Stomach smooth muscle (tissue), 2 donors: ENCODE results near the gene KPNA1.
"Not testable (repeated sequence)": the region's sequence is repeated elsewhere in the genome, so short reads cannot be mapped to it uniquely, and the experiment has no call there.

Experiments used
- H3K27ac ChIP-seq: one replicate; pipeline ENCODE4 v1.7.0; 2013; ENCODE audit warnings: mild to moderate bottlenecking, low read length, inconsistent platforms
- H3K27me3 ChIP-seq, 2 donors: one replicate each; pipeline ENCODE4 v1.7.0; 2013; ENCODE audit warnings: low read length in 2 of 2; ENCODE audit not compliant: insufficient read depth in 2 of 2, control insufficient read depth in 1 of 2
- H3K36me3 ChIP-seq, 2 donors: one replicate each; pipeline ENCODE4 v1.7.0; 2013; ENCODE audit warnings: low read length in 2 of 2; ENCODE audit not compliant: control insufficient read depth in 2 of 2, insufficient read depth in 2 of 2
- H3K4me1 ChIP-seq: one replicate; pipeline ENCODE4 v1.7.0; 2013; ENCODE audit warnings: low read length; ENCODE audit not compliant: control insufficient read depth, insufficient read depth
- H3K4me3 ChIP-seq, 2 donors: one replicate each; pipeline ENCODE4 v1.7.0; 2013; ENCODE audit warnings: low read length in 2 of 2
- H3K9ac ChIP-seq, 2 donors: one replicate each; pipeline ENCODE4 v1.7.0; 2013; ENCODE audit warnings: low read length in 2 of 2, mild to moderate bottlenecking in 1 of 2
- H3K9me3 ChIP-seq, 2 donors: one replicate each; pipeline ENCODE4 v1.7.0; 2013; ENCODE audit warnings: low read length in 2 of 2; ENCODE audit not compliant: control insufficient read depth in 2 of 2
- donor health status: healthy.
- donor health status: Pancreatic carcinoma.

Gene KPNA1

GRCh38 chr3:122456074-122456473 lies 58.7 kb downstream of the KPNA1 start:
- Histone ChIP-seq H3K4me1 (no peaks in the 10 kb centered on the region), H3K27ac (no peak overlapping the region), H3K4me3 (no peak overlapping the region), H3K9me3 (no peaks in the 10 kb centered on the region), H3K36me3 (peaks cover 22 to 46% of the 10 kb centered on the region in 2 donors), H3K27me3 (no peaks in the 10 kb centered on the region), H3K9ac (no peak overlapping the region)

GRCh38 chr3:122451371-122451770 lies 63.4 kb downstream of the KPNA1 start:
- no peak overlapping the region for H3K27ac ChIP-seq
- no peaks in the 10 kb centered on the region for H3K27me3 ChIP-seq
- H3K4me3 ChIP-seq: no peak overlapping the region
- no peak overlapping the region for H3K9ac ChIP-seq
- H3K9me3 ChIP-seq: no peaks in the 10 kb centered on the region
- H3K4me1 ChIP-seq: no peaks in the 10 kb centered on the region
- H3K36me3 ChIP-seq: peaks cover 24 to 28% of the 10 kb centered on the region in 2 donors

GRCh38 chr3:122448218-122448617 lies 66.5 kb downstream of the KPNA1 start:
- H3K4me3 ChIP-seq, H3K27ac ChIP-seq, H3K9me3 ChIP-seq, H3K27me3 ChIP-seq, H3K4me1 ChIP-seq, H3K9ac ChIP-seq: not testable (repeated sequence)
- H3K36me3 ChIP-seq: peaks cover 28 to 42% of the 10 kb centered on the region in 2 donors

- not testable (repeated sequence) for H3K27me3 ChIP-seq, H3K27ac ChIP-seq, H3K4me3 ChIP-seq, H3K9ac ChIP-seq, H3K4me1 ChIP-seq, H3K9me3 ChIP-seq
- H3K36me3 ChIP-seq: peaks cover 26 to 49% of the 10 kb centered on the region in 2 donors
These were observed 70.2 kb downstream of the KPNA1 start for GRCh38 chr3:122444491-122444887.

- H3K36me3 ChIP-seq: peaks cover 21 to 46% of the 10 kb centered on the region in 2 donors
- not testable (repeated sequence) for H3K9me3 ChIP-seq, H3K27me3 ChIP-seq, H3K4me1 ChIP-seq, H3K4me3 ChIP-seq, H3K27ac ChIP-seq, H3K9ac ChIP-seq
These were observed 70.8 kb downstream of the KPNA1 start for GRCh38 chr3:122443762-122444490.

- H3K9me3 ChIP-seq: no peaks in the 10 kb centered on the region
- H3K27ac ChIP-seq: no peak overlapping the region
- H3K4me3 ChIP-seq: no peak overlapping the region
- no peaks in the 10 kb centered on the region for H3K4me1 ChIP-seq
- no peaks in the 10 kb centered on the region for H3K27me3 ChIP-seq
- H3K9ac ChIP-seq: no peak overlapping the region
- peaks cover 21 to 47% of the 10 kb centered on the region in 2 donors for H3K36me3 ChIP-seq
These were observed 71.6 kb downstream of the KPNA1 start for GRCh38 chr3:122443090-122443489.

- Histone ChIP-seq H3K27me3 (no peaks in the 10 kb centered on the region), H3K36me3 (peaks cover 36 to 44% of the 10 kb centered on the region in 2 donors), H3K9me3 (no peaks in the 10 kb centered on the region), H3K4me1 (no peaks in the 10 kb centered on the region), H3K4me3 (no peak overlapping the region), H3K27ac (no peak overlapping the region), H3K9ac (no peak overlapping the region)
These were observed 78.8 kb downstream of the KPNA1 start for GRCh38 chr3:122435950-122436349.

- no peaks in the 10 kb centered on the region for H3K27me3 ChIP-seq
- no peaks in the 10 kb centered on the region for H3K4me1 ChIP-seq
- no peak overlapping the region for H3K4me3 ChIP-seq
- H3K9me3 ChIP-seq: no peaks in the 10 kb centered on the region
- H3K27ac ChIP-seq: no peak overlapping the region
- no peak overlapping the region for H3K9ac ChIP-seq
- peaks cover 22 to 25% of the 10 kb centered on the region in 2 donors for H3K36me3 ChIP-seq
These were observed 84.4 kb downstream of the KPNA1 start for GRCh38 chr3:122430371-122430770.

GRCh38 chr3:122427857-122428471 lies 86.8 kb downstream of the KPNA1 start:
- Histone ChIP-seq H3K4me3 (no peak overlapping the region), H3K4me1 (no peaks in the 10 kb centered on the region), H3K27ac (no peak overlapping the region), H3K9me3 (no peaks in the 10 kb centered on the region), H3K9ac (no peak overlapping the region), H3K36me3 (peaks cover 24 to 25% of the 10 kb centered on the region in 2 donors), H3K27me3 (no peaks in the 10 kb centered on the region)

- Histone ChIP-seq H3K9ac (no peak overlapping the region), H3K4me1 (peaks cover 6% of the 10 kb centered on the region), H3K36me3 (peaks cover 14 to 21% of the 10 kb centered on the region in 2 donors), H3K27me3 (no peaks in the 10 kb centered on the region), H3K4me3 (no peak overlapping the region), H3K27ac (no peak overlapping the region), H3K9me3 (no peaks in the 10 kb centered on the region)
These were observed 92.9 kb downstream of the KPNA1 start for GRCh38 chr3:122421836-122422235.

- no peak overlapping the region for H3K4me3 ChIP-seq
- no peak overlapping the region for H3K27ac ChIP-seq
- H3K9me3 ChIP-seq: no peaks in the 10 kb centered on the region
- peaks cover 8% of the 10 kb centered on the region for H3K4me1 ChIP-seq
- no peaks in the 10 kb centered on the region for H3K27me3 ChIP-seq
- H3K9ac ChIP-seq: no peak overlapping the region
- peaks cover 7 to 14% of the 10 kb centered on the region in 2 donors for H3K36me3 ChIP-seq
These were observed 93.6 kb downstream of the KPNA1 start for GRCh38 chr3:122421101-122421500.
